ENCODE data around the gene SEC14L5.

The SEC14L5 gene

GRCh38 chr16:4957720-4958509 is at the start of gene SEC14L5:
SEC14L5 (plus strand) TSS chr16:4958330; CDS start chr16:4959324, 994 bp downstream.
- DNase-seq (ENCODE audit: low read depth), result peak; percentile 98
- no peak for TF ChIP-seq CTCF (IDR thresholded peaks at IDR 0.05; ENCODE audit: insufficient read depth, low read depth, low read length, missing control alignments)
- H3K4me3 ChIP-seq (ENCODE audit: low read depth, low read length), result peak within 1 kb of the TSS; percentile 70

GRCh38 chr16:4908854-4909401 is 49.2 kb upstream of the SEC14L5 start:
- no peak for TF ChIP-seq CTCF (IDR thresholded peaks at IDR 0.05; ENCODE audit: insufficient read depth, low read depth, low read length, missing control alignments)
- DNase-seq (ENCODE audit: low read depth), result no peak
- no peak overlapping the region for H3K4me3 ChIP-seq (ENCODE audit: low read depth, low read length)

- DNase-seq (ENCODE audit: low read depth), result no peak
- no peak for TF ChIP-seq CTCF (IDR thresholded peaks at IDR 0.05; ENCODE audit: insufficient read depth, low read depth, low read length, missing control alignments)
- no peak overlapping the region for H3K4me3 ChIP-seq (ENCODE audit: low read depth, low read length)
These were observed 48.3 kb upstream of the SEC14L5 start for GRCh38 chr16:4909825-4910224.

GRCh38 chr16:4910828-4911227 is 47.3 kb upstream of the SEC14L5 start:
- H3K4me3 ChIP-seq (ENCODE audit: low read depth, low read length), result no peak overlapping the region
- TF ChIP-seq CTCF (IDR thresholded peaks at IDR 0.05; ENCODE audit: insufficient read depth, low read depth, low read length, missing control alignments), result no peak
- DNase-seq (ENCODE audit: low read depth), result no peak

GRCh38 chr16:4911970-4912386 is 46.2 kb upstream of the SEC14L5 start:
- no peak overlapping the region for H3K4me3 ChIP-seq (ENCODE audit: low read depth, low read length)
- no peak for TF ChIP-seq CTCF (IDR thresholded peaks at IDR 0.05; ENCODE audit: insufficient read depth, low read depth, low read length, missing control alignments)
- DNase-seq (ENCODE audit: low read depth), result no peak

- TF ChIP-seq CTCF (IDR thresholded peaks at IDR 0.05; ENCODE audit: insufficient read depth, low read depth, low read length, missing control alignments), result no peak
- DNase-seq (ENCODE audit: low read depth), result no peak
- H3K4me3 ChIP-seq (ENCODE audit: low read depth, low read length), result no peak overlapping the region
These were observed 44.9 kb upstream of the SEC14L5 start for GRCh38 chr16:4913130-4913773.

Measured in GM12865 (cell line).